Lower lobe of right lung (tissue), 2 donors: ENCODE data around the gene MED13L. TPM values are rescaled to one million over a fixed set of nuclear protein-coding genes. Genes with fewer than 3 reads are reported as not detected.

Experiments
- ATAC-seq, 2 donors: fragments of 200-7000 bp; cut with Tn5 transposase; one replicate each; pipeline ENCODE4 v1.9.1; 2020 to 2022; ENCODE audit warnings: mild to moderate bottlenecking in 2 of 2, moderate library complexity in 2 of 2
- DNase-seq: peaks from one replicate; pipeline ENCODE4 v3.0.0-alpha.2; 2020
- H3K27ac ChIP-seq: fragments of 200-600 bp; one replicate; pipeline ENCODE4 v1.8.0; 2022
- H3K27me3 ChIP-seq: fragments of 200-600 bp; one replicate; pipeline ENCODE4 v1.8.0; 2022; ENCODE audit warnings: low read depth
- H3K36me3 ChIP-seq: fragments of 200-600 bp; one replicate; pipeline ENCODE4 v1.8.0; 2022; ENCODE audit warnings: mild to moderate bottlenecking
- H3K4me1 ChIP-seq: fragments of 200-600 bp; one replicate; pipeline ENCODE4 v1.8.0; 2022
- H3K4me3 ChIP-seq: fragments of 200-600 bp; one replicate; pipeline ENCODE4 v1.8.0; 2022; ENCODE audit warnings: mild to moderate bottlenecking
- H3K9me3 ChIP-seq: fragments of 200-600 bp; one replicate; pipeline ENCODE4 v1.8.0; 2022
- CTCF ChIP-seq: fragments of 200-600 bp; IDR thresholded peaks from one replicate; pipeline ENCODE4 v1.8.0; 2022; ENCODE audit warnings: antibody characterized with exemption, mild to moderate bottlenecking
- intact Hi-C: fragments of 100-400 bp; cut with DNase I; formaldehyde crosslinking; loops from one replicate; pipeline ENCODE4 v1.11.0; 2022
- total RNA-seq: library from RNA; stranded (reverse); fragmentation: NEBNext Ultra II Directional; extraction: Animal tissue kit (Norgen Biotek cat#: 25700); gene quantifications from one replicate; pipeline ENCODE4 v1.2.1, GENCODE V29; 2021
- donor health status: DM: no; HTN: yes; CAD: no; lungs with severe emphysema.

Gene MED13L
- total RNA-seq, 1 donor from 2014 or later = 148 TPM

DNA sequence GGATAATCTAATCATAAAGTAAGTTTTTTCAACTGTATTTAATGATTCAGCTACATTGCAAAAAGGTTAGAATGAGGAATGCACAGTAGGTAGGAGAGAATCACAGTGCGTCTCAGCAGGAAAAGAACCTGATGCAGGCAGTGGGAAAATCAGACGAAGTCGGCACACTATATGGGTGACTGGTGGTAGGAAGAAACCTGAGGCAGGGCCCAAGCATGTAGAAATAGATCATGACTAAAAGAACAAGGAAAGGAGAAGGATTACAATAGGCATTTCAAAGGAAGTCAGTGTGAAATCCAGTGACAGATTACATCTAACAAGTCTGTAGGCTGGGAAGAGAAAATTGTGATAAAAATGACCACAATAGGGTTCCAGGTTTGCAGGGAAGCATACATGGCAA is 267.0 kb downstream of the MED13L start:
- Histone ChIP-seq H3K27ac (no peak overlapping the region), H3K4me1 (no peaks in the 10 kb centered on the region), H3K4me3 (no peak overlapping the region), H3K36me3 (peaks cover 98% of the 10 kb centered on the region), H3K9me3 (no peaks in the 10 kb centered on the region), H3K27me3 (no peaks in the 10 kb centered on the region)
- ATAC-seq (no peak), DNase-seq (no peak)
- no peak for TF ChIP-seq CTCF
- intact Hi-C loops = no loop called here

DNA sequence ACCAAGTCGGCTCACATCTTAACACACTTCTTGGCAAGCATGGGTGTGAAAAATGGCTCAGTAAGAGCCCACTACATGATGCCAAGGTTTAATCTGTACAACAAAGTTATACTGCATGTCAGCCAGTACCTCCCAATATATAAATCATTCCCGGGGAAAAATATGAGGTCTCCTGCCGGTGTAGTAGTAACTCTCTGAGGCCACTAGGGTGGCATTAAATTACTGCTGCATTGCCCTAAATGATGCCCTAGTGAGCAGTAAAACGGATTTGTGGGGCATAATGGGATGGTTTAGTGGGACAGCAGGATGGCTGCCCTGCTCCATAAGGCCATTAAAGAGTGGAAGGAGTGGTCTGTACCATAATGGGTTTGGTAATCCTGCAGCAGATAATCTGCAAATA is 267.7 kb downstream of the MED13L start:
- Histone ChIP-seq H3K9me3 (no peaks in the 10 kb centered on the region), H3K36me3 (peaks cover 100% of the 10 kb centered on the region), H3K4me3 (no peak overlapping the region), H3K4me1 (no peaks in the 10 kb centered on the region), H3K27me3 (no peaks in the 10 kb centered on the region), H3K27ac (no peak overlapping the region)
- no peak for TF ChIP-seq CTCF
- DNase-seq = no peak
- intact Hi-C loops = no loop called here
- ATAC-seq = no peak

DNA sequence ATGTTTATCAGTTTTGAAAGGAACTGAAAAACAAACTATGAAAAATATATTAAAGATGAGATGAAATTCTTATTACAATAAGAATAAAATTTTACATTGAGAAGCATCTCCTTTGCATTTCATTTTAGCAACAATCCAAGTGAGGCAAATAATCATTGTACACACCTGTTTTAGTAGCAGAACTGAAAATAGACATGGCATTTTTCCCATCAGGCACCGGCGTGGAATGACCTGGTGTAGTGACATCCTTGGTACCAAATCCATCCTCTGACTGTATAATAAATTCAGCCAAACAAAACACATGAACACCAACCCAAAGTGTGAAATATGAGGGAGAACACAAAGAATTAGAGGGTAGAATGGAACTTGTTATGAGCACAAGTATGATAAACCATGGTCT is 271.4 kb downstream of the MED13L start:
- Histone ChIP-seq H3K4me1 (no peaks in the 10 kb centered on the region), H3K4me3 (no peak overlapping the region), H3K9me3 (no peaks in the 10 kb centered on the region), H3K36me3 (peaks cover 93% of the 10 kb centered on the region), H3K27me3 (no peaks in the 10 kb centered on the region), H3K27ac (no peak overlapping the region)
- no peak for ATAC-seq
- intact Hi-C loops = no loop called here
- DNase-seq = no peak
- TF ChIP-seq CTCF = no peak

DNA sequence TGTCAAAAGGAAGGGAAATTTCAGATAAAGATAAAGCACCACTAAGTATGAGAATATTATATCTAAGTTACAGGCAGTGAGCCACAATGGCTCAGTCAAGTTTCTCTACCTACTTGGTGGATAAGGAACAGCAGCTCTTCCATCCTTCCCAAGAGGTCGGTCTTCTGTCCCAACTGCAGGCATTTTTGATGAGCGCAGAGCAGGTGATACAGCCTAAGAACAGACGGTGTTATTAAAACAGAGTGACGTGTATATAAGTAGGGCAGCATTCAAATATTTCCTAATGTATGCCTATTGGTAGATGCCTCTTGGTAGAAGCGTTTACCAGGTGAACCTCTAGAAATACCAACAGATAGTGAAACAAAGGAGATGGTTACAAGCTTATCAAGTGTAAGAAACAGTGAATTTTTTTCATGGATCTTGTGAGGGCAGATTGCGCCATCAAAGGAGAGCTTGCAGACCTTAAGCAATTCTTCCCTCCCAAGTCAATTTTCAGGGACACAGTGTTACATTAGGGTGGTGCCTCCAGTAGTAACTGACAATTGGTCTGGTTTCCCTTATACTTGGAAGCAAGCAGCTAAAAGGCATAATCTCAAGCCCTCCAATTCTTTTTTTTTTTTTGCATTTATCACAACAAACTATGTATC is 274.5 kb downstream of the MED13L start:
- Histone ChIP-seq H3K27me3 (no peaks in the 10 kb centered on the region), H3K9me3 (no peaks in the 10 kb centered on the region), H3K27ac (no peak overlapping the region), H3K36me3 (peaks cover 65% of the 10 kb centered on the region), H3K4me3 (no peak overlapping the region), H3K4me1 (peaks cover 13% of the 10 kb centered on the region)
- ATAC-seq (no peak), DNase-seq (no peak)
- TF ChIP-seq CTCF = no peak
- intact Hi-C loops = no loop called here

- TF ChIP-seq CTCF = no peak
- Histone ChIP-seq H3K36me3 (peaks cover 62% of the 10 kb centered on the region), H3K9me3 (no peaks in the 10 kb centered on the region), H3K4me1 (peaks cover 13% of the 10 kb centered on the region), H3K27me3 (no peaks in the 10 kb centered on the region), H3K4me3 (no peak overlapping the region), H3K27ac (no peak overlapping the region)
- ATAC-seq (no peak), DNase-seq (no peak)
- intact Hi-C loops = no loop called here
These were observed 277.2 kb downstream of the MED13L start for GRCh38 chr12:116000252-116000651.

GRCh38 chr12:115999582-115999981 is 277.9 kb downstream of the MED13L start:
- H3K9me3 ChIP-seq = no peaks in the 10 kb centered on the region
- intact Hi-C loops = no loop called here
- no peaks in the 10 kb centered on the region for H3K27me3 ChIP-seq
- DNase-seq (no peak), ATAC-seq (no peak)
- H3K36me3 ChIP-seq = peaks cover 62% of the 10 kb centered on the region
- no peak for TF ChIP-seq CTCF
- peaks cover 13% of the 10 kb centered on the region for H3K4me1 ChIP-seq
- H3K4me3 ChIP-seq = no peak overlapping the region
- H3K27ac ChIP-seq = no peak overlapping the region
